Measurements from ENCODE around the gene LPP. TPM values are rescaled to one million over a fixed set of nuclear protein-coding genes. Genes with fewer than 3 reads are reported as not detected.

LPP gene
- total and polyA plus RNA-seq, 2 of the 4 experiments (the other 2 are of a cell fraction) = 16.0 to 130 TPM

- TF ChIP-seq CTCF (conservative IDR thresholded peaks at IDR 0.05; ENCODE audit: low read depth, low read length) (no peak), CEBPB (IDR thresholded peaks at IDR 0.05; ENCODE audit: low read depth, low read length) (peak; percentile 8; the same call in 1 of the 2 replicates)
Measured at GRCh38 chr3:188712248-188712924, 558.4 kb downstream of the LPP start (continued).

- Histone ChIP-seq H3K18ac (ENCODE audit: low read depth, low read length) (0 out of 2 replicates have a peak overlapping the region, but pooled peaks have one; percentile 7), H2AFZ (replicated peaks; ENCODE audit: low read length, poor library complexity) (no peak overlapping the region), H3K79me1 (ENCODE audit: low read depth in 1 of 2, low read length in 2 of 2) (peaks cover 27 to 60% of the 10 kb centered on the region in 2 experiments), H3K9me1 (ENCODE audit: insufficient read depth, low read length) (peaks cover 11% of the 10 kb centered on the region), H3K36me3 (ENCODE audit: control insufficient read depth, insufficient read depth, low read length) (peaks cover 3% of the 10 kb centered on the region), H4K20me1 (ENCODE audit: insufficient read depth, low read length) (peaks cover 16% of the 10 kb centered on the region; the same call in 1 of the 2 replicates), H3K4me3 (ENCODE audit: insufficient read depth, low read depth, low read length) (no peak overlapping the region), H2BK5ac (ENCODE audit: low read depth, low read length, poor library complexity, severe bottlenecking) (no peak overlapping the region), H3K4me2 (ENCODE audit: low read depth, low read length) (0 out of 2 replicates have a peak overlapping the region, but pooled peaks have one; percentile 10), H4K8ac (ENCODE audit: low read depth in 2 of 2, low read length in 2 of 2) (no peak overlapping the region), H4K91ac (ENCODE audit: insufficient read depth, low read depth, low read length) (no peak overlapping the region), H2BK120ac (ENCODE audit: low read depth, low read length) (no peak overlapping the region), H3K27ac (ENCODE audit: insufficient read depth, low read length) (peak overlapping the region; percentile 49; the same call in 1 of the 2 replicates), H3K27me3 (ENCODE audit: control insufficient read depth, insufficient read depth, low read length) (no peaks in the 10 kb centered on the region), H2BK15ac (ENCODE audit: low read depth, low read length) (no peak overlapping the region), H3K23ac (ENCODE audit: low read depth, low read length) (no peak overlapping the region), H3K4ac (ENCODE audit: low read depth, low read length) (no peak overlapping the region), H4K5ac (ENCODE audit: low read depth, low read length) (no peak overlapping the region), H3K4me1 (ENCODE audit: control insufficient read depth, insufficient read depth, low read length) (peaks cover 7% of the 10 kb centered on the region), H2AK9ac (replicated peaks; ENCODE audit: low read depth, low read length, poor library complexity) (no peak overlapping the region), H3K9ac (ENCODE audit: low read depth, low read length) (no peak overlapping the region), H3K14ac (replicated peaks; ENCODE audit: low read depth, low read length) (no peak overlapping the region), H3K9me3 (ENCODE audit: control insufficient read depth, insufficient read depth, low read length) (no peaks in the 10 kb centered on the region), H2AK5ac (ENCODE audit: low read depth, low read length) (peak overlapping the region; percentile 71; the same call in 1 of the 2 replicates), H2BK20ac (ENCODE audit: low read depth, low read length) (no peak overlapping the region), H3K56ac (ENCODE audit: extremely low read depth, insufficient read depth, low read length) (no peak overlapping the region; the same call in 1 of the 2 replicates)
- intact Hi-C loops (cut with micrococcal nuclease) (loop anchor here (2.0 kb wide), 1 partner anchor 974 kb away; no protein-coding TSS in a partner anchor), dilution Hi-C loops (cut with HindIII; ENCODE audit: low sequenced_read_pairs, unreplicated experiment) (no loop called here), in situ Hi-C loops (cut with MboI; ENCODE audit: low sequenced_read_pairs) (no loop called here)
- ChIA-PET POLR2A (ENCODE audit: unreplicated experiment) (no interaction called here), CTCF (interaction anchor here (0.6 kb wide), 1 partner anchor 75 kb away, joined by 3 read pairs; no protein-coding TSS in a partner anchor)
- BruUV-seq (replicated peaks) = no TSS peak
- ATAC-seq (ENCODE audit: low read depth) (no peak), DNase-seq (no peak)
- no CpG with 5 or more reads among the region's 3 CpGs for WGBS, 2 experiments (ENCODE audit: extremely low coverage in 2 of 2, insufficient read length in 1 of 2)
- TF ChIP-seq USF2 (IDR thresholded peaks at IDR 0.05; ENCODE audit: low read depth, low read length) (no peak), CEBPB (IDR thresholded peaks at IDR 0.05; ENCODE audit: low read depth, low read length) (no peak), RFX5 (IDR thresholded peaks at IDR 0.05; ENCODE audit: low read depth, low read length) (no peak), BHLHE40 (IDR thresholded peaks at IDR 0.05; ENCODE audit: low read depth, low read length) (no peak), POLR2A (IDR thresholded peaks at IDR 0.05; ENCODE audit: low read depth, low read length) (no peak), MAZ (IDR thresholded peaks at IDR 0.05; ENCODE audit: borderline replicate concordance, low read depth, low read length) (no peak), CHD1 (IDR thresholded peaks at IDR 0.05; ENCODE audit: low read depth, low read length) (no peak), NFE2L2 (IDR thresholded peaks at IDR 0.05; ENCODE audit: low read depth, low read length) (no peak), MXI1 (IDR thresholded peaks at IDR 0.05; ENCODE audit: borderline replicate concordance, low read depth, low read length) (no peak), RCOR1 (IDR thresholded peaks at IDR 0.05; ENCODE audit: insufficient replicate concordance, low read length) (no peak), SMC3 (IDR thresholded peaks at IDR 0.05; ENCODE audit: low read depth, low read length) (no peak), RAD21 (IDR thresholded peaks at IDR 0.05; ENCODE audit: low read length) (no peak), FOS (IDR thresholded peaks at IDR 0.05; ENCODE audit: low read depth, low read length) (no peak)
Measured at GRCh38 chr3:188712991-188713390, 559.0 kb downstream of the LPP start.
